BJ (cell line): Measurements from ENCODE around the gene OR4D2. TPM values are rescaled to one million over a fixed set of nuclear protein-coding genes. Genes with fewer than 3 reads are reported as not detected.

Experiments
- CTCF ChIA-PET: fragments of 350-600 bp; formaldehyde crosslinking; extraction: SDS; loops from one replicate; lab custom pipeline; 2021; ENCODE audit warnings: antibody characterized with exemption, inconsistent platforms; lab: Yijun Ruan, JAX
- POLR2A ChIA-PET: fragments of 300-600 bp; sonication (Branson Sonifier 250); formaldehyde crosslinking; extraction: SDS; loops from one replicate; lab custom pipeline; 2021; ENCODE audit warnings: antibody characterized with exemption; lab: Charles Lee
- DNase-seq: peaks from one replicate; pipeline ENCODE4 v3.0.0-alpha.2; 2011; ENCODE audit warnings: low read depth
- H3K27me3 ChIP-seq: 2 replicates; pipeline ENCODE4 v1.6.0; 2011; ENCODE audit warnings: low read length; ENCODE audit not compliant: control insufficient read depth, insufficient read depth
- H3K36me3 ChIP-seq: 2 replicates; pipeline ENCODE4 v1.5.1; 2011; ENCODE audit warnings: low read length; ENCODE audit not compliant: control insufficient read depth, insufficient read depth
- H3K4me3 ChIP-seq: 2 replicates; pipeline ENCODE4 v1.5.1; 2011; ENCODE audit warnings: low read depth, mild to moderate bottlenecking, control low read depth, low read length
- CTCF ChIP-seq: IDR thresholded peaks from 2 replicates; pipeline ENCODE4 v1.5.1; 2011; ENCODE audit warnings: low read depth, mild to moderate bottlenecking, control low read depth, inconsistent platforms, low read length, moderate library complexity; ENCODE audit not compliant: insufficient read depth
- polyA plus RNA-seq: library from polyadenylated mRNA; depleted of rRNA; stranded (reverse); fragments of >200 nt; gene quantifications from 2 replicates; pipeline ENCODE4 v1.2.3, GENCODE V29; 2011

The OR4D2 gene
- polyA plus RNA-seq, 1 experiment: not detected

- ChIA-PET POLR2A (no interaction called here), CTCF (no interaction called here)
- Histone ChIP-seq H3K36me3 (no peaks in the 10 kb centered on the region), H3K4me3 (no peak overlapping the region), H3K27me3 (peaks cover 14% of the 10 kb centered on the region)
- DNase-seq: no peak
- no peak for TF ChIP-seq CTCF
Measured at GRCh38 chr17:58156839-58157803, 9.7 kb upstream of the OR4D2 start.

- Histone ChIP-seq H3K36me3 (no peaks in the 10 kb centered on the region), H3K4me3 (no peak overlapping the region), H3K27me3 (peaks cover 14% of the 10 kb centered on the region)
- CTCF ChIA-PET: no interaction called here
- TF ChIP-seq CTCF: no peak
- DNase-seq: no peak
- POLR2A ChIA-PET: no interaction called here
Measured at GRCh38 chr17:58158181-58158580, 8.6 kb upstream of the OR4D2 start.

- Histone ChIP-seq H3K36me3 (no peaks in the 10 kb centered on the region), H3K27me3 (peaks cover 10% of the 10 kb centered on the region), H3K4me3 (no peak overlapping the region)
- no peak for DNase-seq
- ChIA-PET POLR2A (no interaction called here), CTCF (no interaction called here)
- no peak for TF ChIP-seq CTCF
Measured at GRCh38 chr17:58161566-58161965, 5.2 kb upstream of the OR4D2 start.

- TF ChIP-seq CTCF: no peak
- no peak for DNase-seq
- no peaks in the 10 kb centered on the region for H3K36me3 ChIP-seq
- peaks cover 2% of the 10 kb centered on the region; the same call in 1 of the 2 replicates for H3K27me3 ChIP-seq
- no peak overlapping the region for H3K4me3 ChIP-seq
- ChIA-PET POLR2A (no interaction called here), CTCF (no interaction called here)
Measured at GRCh38 chr17:58165981-58166380, 801 bp upstream of the OR4D2 start.

- Histone ChIP-seq H3K4me3 (no peak overlapping the region), H3K27me3 (no peaks in the 10 kb centered on the region), H3K36me3 (no peaks in the 10 kb centered on the region)
- POLR2A ChIA-PET: no interaction called here
- CTCF ChIA-PET: interaction anchor here (1.1 to 1.6 kb wide), 2 partner anchors 49 to 79 kb away, joined by 3 to 4 read pairs; partner anchors contain the start of gene MKS1
- DNase-seq: no peak
- TF ChIP-seq CTCF: no peak
Measured at GRCh38 chr17:58170622-58171021, 3.8 kb downstream of the OR4D2 start.
